ENCODE data around the gene SNAP91. TPM values are rescaled to one million over a fixed set of nuclear protein-coding genes. Genes with fewer than 3 reads are reported as not detected.

The SNAP91 gene
- total and polyA plus RNA-seq, 2 donors (not counting 3 experiments of a cell fraction or from before 2014, with no cell fraction given), result 1.3 to 1.5 TPM

GRCh38 chr6:83696674-83697073 lies 12.2 kb downstream of the SNAP91 start:
- CTCF ChIA-PET, result interaction anchor here (1.1 kb wide), 2 partner anchors 81 to 163 kb away, joined by 3 to 14 read pairs; partner anchors contain the start of gene CYB5R4

More at GRCh38 chr6:83696674-83697073, 12.2 kb downstream of the SNAP91 start:
- Histone ChIP-seq H2AFZ (ENCODE audit: low read depth, low read length) (no peak overlapping the region), H3K79me2 (ENCODE audit: control insufficient read depth, insufficient read depth, low read length) (no peaks in the 10 kb centered on the region), H3K36me3 (ENCODE audit: control insufficient read depth in 2 of 2, extremely low read depth in 1 of 2, insufficient read depth in 2 of 2, low read length in 2 of 2) (no peaks in the 10 kb centered on the region), H3K9ac (replicated peaks; ENCODE audit: extremely low read depth, insufficient read depth, low read length) (no peak overlapping the region), H4K20me1 (replicated peaks; ENCODE audit: control insufficient read depth, extremely low read depth, insufficient read depth, low read length) (no peaks in the 10 kb centered on the region), H3K4me1 (ENCODE audit: control insufficient read depth, extremely low read depth, insufficient read depth, low read length) (peaks cover 12% of the 10 kb centered on the region), H3K9me1 (replicated peaks; ENCODE audit: control insufficient read depth, extremely low read depth, insufficient read depth, low read length) (no peaks in the 10 kb centered on the region), H3K27ac (ENCODE audit: insufficient read depth, low read depth, low read length) (no peak overlapping the region), H3K27me3 (ENCODE audit: control insufficient read depth in 2 of 2, insufficient read depth in 2 of 2, low read length in 2 of 2) (no peaks in the 10 kb centered on the region), H3K4me2 (ENCODE audit: insufficient read depth, low read length) (no peak overlapping the region), H3K4me3 (replicated peaks in 1 of 3; ENCODE audit: insufficient read depth in 1 of 3, low read depth in 1 of 3, low read length in 3 of 3) (no peak overlapping the region), H3K9me3 (replicated peaks; ENCODE audit: control insufficient read depth, insufficient read depth, low read length) (no peaks in the 10 kb centered on the region)
- DNase-seq (ENCODE audit: low read depth, low spot score) (peak; percentile 93), FAIRE-seq (peak; percentile 63)
- dilution Hi-C loops (cut with MboI; ENCODE audit: extremely low pct_ligation_motif_present, low sequenced_read_pairs), result no loop called here
- no TSS peak for BruUV-seq (replicated peaks)
- POLR2A ChIA-PET, result no interaction called here
- no peak for TF ChIP-seq POLR2A (IDR thresholded peaks at IDR 0.05; ENCODE audit: low read depth, low read length)
- TF ChIP-seq FOS (IDR thresholded peaks at IDR 0.05; ENCODE audit: borderline replicate concordance, insufficient read depth, low read length), result peak; percentile 30
- TF ChIP-seq CTCF (IDR thresholded peaks at IDR 0.05; ENCODE audit: extremely low read depth in 1 of 2, insufficient read depth in 1 of 2, low read depth in 1 of 2, low read length in 2 of 2), result no peak
- no peak for TF ChIP-seq MAX (IDR thresholded peaks at IDR 0.05; ENCODE audit: insufficient read depth, insufficient read length)
- no peak for TF ChIP-seq POLR2AphosphoS5 (IDR thresholded peaks at IDR 0.05; ENCODE audit: insufficient read depth, low read depth, low read length)
- peak; percentile 18 for TF ChIP-seq JUN (IDR thresholded peaks at IDR 0.05; ENCODE audit: borderline replicate concordance, insufficient read depth, insufficient read length, low read depth)
- no peak for TF ChIP-seq EZH2 (IDR thresholded peaks at IDR 0.05; ENCODE audit: borderline replicate concordance, low read depth, low read length, severe bottlenecking)
- TF ChIP-seq GATA2 (IDR thresholded peaks at IDR 0.05; ENCODE audit: insufficient read depth, insufficient read length, low read depth, low read length), result peak; percentile 41
- TF ChIP-seq MYC (IDR thresholded peaks at IDR 0.05; ENCODE audit: low read depth, low read length), result no peak
- intact Hi-C loops (cut with micrococcal nuclease), result no loop called here
